ENCODE data around the gene IPMK.
A peak's percentile ranks its signal among the peaks of the same experiment; 100 is the strongest.
"Not testable (repeated sequence)": the region's sequence is repeated elsewhere in the genome, so short reads cannot be mapped to it uniquely, and the experiment has no call there.

Gene IPMK

GRCh38 chr10:58268946-58269781, 1.5 kb upstream of the IPMK start, which contains the start of gene CISD1:
CISD1 (plus strand) TSS chr10:58269162; CDS start chr10:58269274, 112 bp downstream.
- peak; percentile 99 for DNase-seq (ENCODE audit: low read depth, low spot score)
- peak within 1 kb of the TSS; percentile 95 for H3K4me3 ChIP-seq (ENCODE audit: low read length)

DNA sequence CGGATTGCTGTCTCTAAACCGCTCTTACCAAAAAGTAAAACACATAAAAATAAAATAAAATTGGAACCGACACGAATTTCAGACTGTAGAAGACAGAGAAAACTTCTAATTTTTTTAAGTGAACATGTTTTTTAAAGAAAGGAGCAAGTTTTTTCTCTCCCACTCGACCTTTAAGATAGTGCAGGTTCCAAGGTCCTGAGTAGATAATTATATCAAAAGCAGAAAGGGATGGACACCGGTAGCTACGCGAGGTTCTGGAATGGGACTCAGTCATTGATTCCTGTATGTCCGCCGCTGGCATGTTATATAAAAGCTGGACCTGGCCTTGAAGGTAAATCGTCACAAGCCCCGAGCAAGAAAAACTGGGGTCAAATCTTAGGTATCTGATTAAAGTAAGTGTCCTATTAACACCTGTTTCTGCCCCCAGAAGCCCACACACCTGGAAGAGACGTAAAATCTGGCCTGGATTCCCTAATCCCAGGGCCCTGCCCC, 806 bp upstream of the IPMK start:
- H3K4me3 ChIP-seq (ENCODE audit: low read length) = peak overlapping the region; percentile 95
- peak; percentile 28 for DNase-seq (ENCODE audit: low read depth, low spot score)

- DNase-seq (ENCODE audit: low read depth, low spot score) = no peak
- peak overlapping the region; percentile 81 for H3K4me3 ChIP-seq (ENCODE audit: low read length)
These were observed 625 bp downstream of the IPMK start for GRCh38 chr10:58266826-58267712.

- DNase-seq (ENCODE audit: low read depth, low spot score) = peak; percentile 28
- H3K4me3 ChIP-seq (ENCODE audit: low read length) = peak overlapping the region; percentile 81
These were observed 1.5 kb downstream of the IPMK start for GRCh38 chr10:58266003-58266825.

- no peak overlapping the region for H3K4me3 ChIP-seq (ENCODE audit: low read length)
- DNase-seq (ENCODE audit: low read depth, low spot score) = no peak
These were observed 2.4 kb downstream of the IPMK start for GRCh38 chr10:58265249-58265648.

DNA sequence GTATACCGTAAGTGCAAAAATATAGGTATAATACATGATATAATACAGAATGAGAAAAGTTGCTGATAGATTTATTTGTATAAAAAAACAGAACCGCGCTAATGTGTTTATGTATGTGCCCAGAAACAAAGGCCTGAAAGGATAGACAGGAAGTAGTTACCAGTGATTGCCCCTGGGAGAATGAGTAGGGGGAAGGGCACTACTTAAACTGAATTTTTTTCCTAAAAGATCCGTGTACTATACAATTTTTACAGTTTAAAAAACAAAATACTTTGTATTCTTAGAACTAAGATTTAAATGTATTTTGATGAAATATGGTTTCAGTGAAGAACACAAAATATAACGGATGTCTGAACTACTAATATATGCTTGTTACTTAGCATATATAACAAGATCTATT, 2.9 kb downstream of the IPMK start:
- DNase-seq (ENCODE audit: low read depth, low spot score) = no peak
- H3K4me3 ChIP-seq (ENCODE audit: low read length) = no peak overlapping the region

GRCh38 chr10:58262766-58263165, 4.9 kb downstream of the IPMK start:
- no peak for DNase-seq (ENCODE audit: low read depth, low spot score)
- H3K4me3 ChIP-seq (ENCODE audit: low read length) = no peak overlapping the region

DNA sequence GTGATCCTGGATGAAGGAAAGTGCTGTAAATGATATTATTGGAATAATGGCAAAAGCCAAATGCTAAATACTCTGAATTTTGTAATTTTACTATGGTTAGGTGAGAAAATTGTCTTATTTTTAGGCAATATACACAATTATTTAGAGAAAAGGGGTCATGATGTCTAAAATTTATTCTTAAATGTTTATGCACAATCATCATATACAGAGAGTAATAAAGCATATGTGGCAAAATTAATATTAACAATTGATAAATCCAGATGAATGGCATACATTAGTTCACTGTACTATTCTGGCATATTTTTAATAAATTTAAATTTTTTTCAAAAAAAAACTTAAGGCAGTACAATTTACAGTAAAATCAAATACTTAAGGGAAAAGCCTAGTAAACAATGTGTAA, 7.4 kb downstream of the IPMK start:
- no peak for DNase-seq (ENCODE audit: low read depth, low spot score)
- no peak overlapping the region for H3K4me3 ChIP-seq (ENCODE audit: low read length)

GRCh38 chr10:58258977-58259692, 8.6 kb downstream of the IPMK start:
- DNase-seq (ENCODE audit: low read depth, low spot score) = no peak

DNA sequence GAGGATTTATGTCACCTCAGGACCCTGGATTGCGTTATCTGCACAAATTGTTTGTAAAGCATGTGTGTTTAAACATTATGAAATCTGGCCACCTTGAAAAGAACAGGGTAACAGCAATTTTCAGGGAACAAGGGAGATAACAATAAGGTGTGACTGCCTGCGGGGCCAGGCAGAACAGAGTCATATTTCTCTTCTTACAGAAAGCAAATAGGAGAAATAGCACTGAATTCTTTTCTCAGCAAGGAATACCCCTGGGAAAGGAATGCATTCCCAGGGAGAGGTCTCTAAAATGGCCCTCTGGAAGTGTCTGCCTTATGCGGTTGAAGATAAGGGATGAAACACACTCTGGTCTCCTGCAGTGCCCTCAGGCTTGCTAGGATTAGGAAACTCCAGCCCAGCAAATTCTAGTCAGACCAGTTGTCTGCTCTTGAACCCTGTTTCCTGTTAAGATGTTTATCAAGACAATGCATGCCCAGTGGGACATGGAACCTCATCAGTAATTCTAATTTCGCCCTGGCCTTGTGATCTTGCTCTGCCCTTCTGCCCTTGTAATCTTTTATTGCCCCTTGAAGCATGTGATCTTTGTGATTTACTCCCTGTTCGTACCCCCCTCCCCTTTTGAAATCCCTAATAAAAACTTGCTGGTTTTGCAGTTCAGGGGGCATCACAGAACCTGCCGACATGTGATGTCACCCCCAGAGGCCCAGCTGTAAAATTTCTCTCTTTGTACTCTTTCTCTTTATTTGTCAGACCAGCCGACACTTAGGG, 11.5 kb downstream of the IPMK start:
- DNase-seq (ENCODE audit: low read depth, low spot score); H3K4me3 ChIP-seq (ENCODE audit: low read length): not testable (repeated sequence)

More at GRCh38 chr10:58258977-58259692, 8.6 kb downstream of the IPMK start:
- H3K4me3 ChIP-seq (ENCODE audit: low read length) = no peak overlapping the region

DNA sequence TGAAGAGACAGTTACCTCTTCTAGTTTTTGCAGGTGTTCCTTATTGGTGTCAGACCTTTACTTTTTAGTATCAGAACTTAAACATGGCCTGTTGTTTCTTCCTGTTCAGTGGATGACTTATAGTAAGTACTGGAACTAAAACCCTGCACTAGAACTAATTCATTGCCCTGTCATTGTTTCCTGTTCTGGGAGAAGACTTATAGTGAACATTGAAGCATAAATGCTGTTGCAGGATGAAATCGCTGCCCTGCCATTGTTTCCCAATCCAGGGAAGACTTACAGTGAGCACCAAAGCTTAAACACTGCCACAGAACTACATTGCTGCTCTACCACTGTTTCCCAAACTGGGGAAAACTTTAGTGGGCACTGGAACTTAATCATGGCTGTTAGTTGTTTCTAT, 13.1 kb downstream of the IPMK start:
- no peak for DNase-seq (ENCODE audit: low read depth, low spot score)
- H3K4me3 ChIP-seq (ENCODE audit: low read length) = no peak overlapping the region

DNA sequence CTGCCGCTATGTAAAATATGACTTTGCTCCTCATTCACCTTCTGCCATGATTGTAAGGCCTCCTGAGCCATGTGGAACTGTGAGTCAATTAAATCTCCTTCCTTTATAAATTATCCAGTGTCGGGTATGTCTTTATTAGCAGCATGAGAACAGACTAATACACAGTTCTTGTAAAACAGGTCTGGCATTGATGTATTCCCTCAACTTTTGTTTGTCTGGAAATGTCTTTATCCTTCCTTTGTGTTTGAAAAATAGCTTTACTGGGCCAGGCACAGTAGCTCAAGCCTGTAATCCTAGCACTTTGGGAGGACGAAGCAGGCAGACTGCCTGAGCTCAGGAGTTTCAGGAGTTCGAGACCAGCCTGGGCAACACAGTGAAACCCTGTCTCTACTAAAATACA, 14.5 kb downstream of the IPMK start:
- no peak overlapping the region for H3K4me3 ChIP-seq (ENCODE audit: low read length)
- DNase-seq (ENCODE audit: low read depth, low spot score) = no peak

DNA sequence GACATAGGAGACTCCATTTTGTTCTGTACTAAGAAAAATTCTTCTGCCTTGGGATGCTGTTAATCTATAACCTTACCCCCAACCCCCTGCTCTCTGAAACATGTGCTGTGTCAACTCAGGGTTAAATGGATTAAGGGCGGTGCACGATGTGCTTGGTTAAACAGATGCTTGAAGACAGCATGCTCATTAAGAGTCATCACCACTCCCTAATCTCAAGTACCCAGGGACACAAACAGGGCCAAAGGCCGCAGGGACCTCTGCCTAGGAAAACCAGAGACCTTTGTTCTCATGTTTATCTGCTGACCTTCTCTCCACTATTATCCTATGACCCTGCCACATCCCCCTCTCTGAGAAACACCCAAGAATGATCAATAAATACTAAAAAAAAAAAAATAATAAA, 23.0 kb downstream of the IPMK start:
- not testable (repeated sequence) for H3K4me3 ChIP-seq (ENCODE audit: low read length); DNase-seq (ENCODE audit: low read depth, low spot score)

DNA sequence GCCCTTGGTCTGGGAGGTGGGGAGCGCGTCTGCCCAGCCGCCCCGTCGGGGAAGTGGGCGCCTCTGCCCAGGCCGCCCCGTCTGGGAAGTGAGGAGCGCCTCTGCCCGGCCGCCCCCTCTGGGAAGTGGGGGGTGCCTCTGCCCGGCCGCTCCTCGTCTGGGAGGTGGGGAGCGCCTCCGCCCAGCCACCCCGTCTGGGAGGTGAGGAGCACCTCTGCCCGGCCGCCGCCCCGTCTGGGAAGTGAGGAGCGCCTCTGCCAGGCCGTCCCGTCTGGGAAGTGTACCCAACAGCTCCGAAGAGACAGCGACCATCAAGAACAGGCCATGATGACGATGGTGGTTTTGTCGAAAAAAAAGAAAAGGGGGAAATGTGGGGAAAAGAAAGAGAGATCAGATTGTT, 23.5 kb downstream of the IPMK start:
- DNase-seq (ENCODE audit: low read depth, low spot score); H3K4me3 ChIP-seq (ENCODE audit: low read length): not testable (repeated sequence)

DNA sequence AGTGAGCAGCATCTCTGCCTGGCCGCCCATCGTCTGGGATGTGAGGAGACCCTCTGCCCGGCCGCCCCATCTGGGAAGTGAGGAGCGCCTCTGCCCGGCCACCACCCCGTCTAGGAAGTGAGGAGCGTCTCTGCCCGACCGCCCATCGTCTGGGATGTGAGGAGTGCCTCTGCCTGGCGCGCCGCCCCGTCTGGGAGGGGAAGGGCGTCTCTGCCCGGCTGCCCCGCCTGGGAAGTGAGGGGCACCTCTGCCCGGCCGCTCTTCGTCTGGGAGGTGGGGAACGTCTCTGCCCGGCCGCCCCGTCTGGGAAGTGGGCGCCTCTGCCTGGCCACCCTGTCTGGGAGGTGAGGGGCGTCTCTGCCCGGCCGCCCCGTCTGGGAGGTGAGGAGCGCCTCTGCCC, 23.9 kb downstream of the IPMK start:
- DNase-seq (ENCODE audit: low read depth, low spot score); H3K4me3 ChIP-seq (ENCODE audit: low read length): not testable (repeated sequence)

DNA sequence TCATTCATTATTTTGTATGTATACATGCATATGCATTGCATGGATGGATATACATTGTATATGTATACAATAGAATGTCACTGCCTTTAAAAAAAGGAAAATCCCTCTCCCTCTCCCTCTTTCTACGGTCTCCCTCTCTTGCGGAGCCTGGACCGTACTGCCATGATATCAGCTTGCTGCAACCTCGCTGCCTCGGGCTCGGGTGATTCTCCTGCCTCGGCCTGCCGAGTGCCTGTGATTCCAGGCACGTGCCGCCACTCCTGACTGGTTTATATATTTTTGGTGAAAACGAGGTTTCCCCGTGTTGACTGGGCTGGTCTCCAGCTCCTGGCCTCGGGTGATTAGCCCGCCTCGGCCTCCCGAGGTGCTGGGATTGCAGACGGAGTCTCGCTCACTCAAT, 24.4 kb downstream of the IPMK start:
- H3K4me3 ChIP-seq (ENCODE audit: low read length) = no peak overlapping the region
- no peak for DNase-seq (ENCODE audit: low read depth, low spot score)

GRCh38 chr10:58241346-58241745, 26.3 kb downstream of the IPMK start:
- H3K4me3 ChIP-seq (ENCODE audit: low read length) = no peak overlapping the region
- no peak for DNase-seq (ENCODE audit: low read depth, low spot score)

DNA sequence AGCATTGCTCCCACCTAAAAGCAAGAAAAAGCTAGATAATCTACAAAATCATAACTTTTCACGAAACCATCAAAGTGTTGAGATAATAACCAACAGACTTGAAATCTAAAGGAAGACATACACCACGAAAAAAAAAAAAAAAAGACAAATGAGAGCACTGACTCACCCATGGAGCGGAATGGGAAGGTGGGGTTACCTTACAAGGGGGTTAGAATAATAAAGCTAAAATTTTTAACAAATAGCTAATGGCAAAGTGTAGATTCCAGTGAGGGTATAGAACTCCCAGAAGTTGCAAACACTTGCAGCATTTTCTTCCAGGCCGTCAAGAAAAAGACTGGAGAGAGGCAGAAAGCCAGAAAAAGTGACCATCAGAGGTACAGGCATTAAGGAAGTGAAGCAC, 27.2 kb downstream of the IPMK start:
- DNase-seq (ENCODE audit: low read depth, low spot score) = no peak
- H3K4me3 ChIP-seq (ENCODE audit: low read length) = no peak overlapping the region

All from Jurkat, Clone E6-1 (cell line).